GM18909 (cell line): Measurements from ENCODE around the gene GEMIN2.
"Not testable (repeated sequence)": the region's sequence is repeated elsewhere in the genome, so short reads cannot be mapped to it uniquely, and the experiment has no call there.

Source experiments
- ATAC-seq: cut with Tn5 transposase; IDR thresholded peaks from one replicate; pipeline ENCODE4 v1.9.1; 2021; ENCODE audit warnings: mild to moderate bottlenecking; ENCODE audit not compliant: unreplicated experiment, poor library complexity

GEMIN2 gene

DNA sequence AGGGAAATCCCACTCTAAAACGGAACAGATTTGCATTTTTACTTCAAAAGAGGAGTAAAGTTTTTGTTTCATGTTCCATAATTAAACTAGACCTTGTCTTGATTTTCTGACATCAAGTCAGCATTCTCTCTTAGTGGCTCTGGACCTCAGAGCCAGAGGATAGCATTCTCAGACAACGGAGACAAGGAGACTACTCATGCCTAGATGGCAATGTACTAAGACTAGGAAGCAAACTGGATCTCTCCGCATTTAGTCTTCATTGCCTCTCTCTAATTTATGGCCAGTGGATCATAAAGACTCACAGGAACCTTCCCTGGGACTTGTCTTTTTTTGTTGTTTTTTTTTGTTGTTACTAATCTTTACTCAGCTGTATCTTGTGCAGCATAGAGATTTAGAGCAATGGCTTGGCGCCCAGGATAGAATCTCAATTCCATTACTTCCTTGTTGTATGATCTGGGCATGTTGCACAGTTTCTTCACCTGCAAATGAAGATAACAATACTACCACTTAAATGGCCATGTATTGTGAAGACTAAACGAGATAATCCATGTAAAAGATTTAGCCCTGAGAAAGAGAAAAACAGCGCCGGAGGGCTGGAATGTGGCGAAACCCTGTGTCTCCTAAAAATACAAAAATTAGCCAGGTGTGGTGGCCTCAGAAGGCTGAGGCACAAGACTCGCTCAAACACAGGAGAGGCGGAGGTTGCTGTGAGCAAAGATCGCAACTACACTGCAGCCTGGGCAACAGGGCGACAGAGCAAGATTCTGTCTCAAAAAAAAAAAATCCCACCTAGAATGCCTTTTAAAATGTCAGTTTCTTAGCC lies 4.0 kb upstream of the GEMIN2 start:
- ATAC-seq: no peak

DNA sequence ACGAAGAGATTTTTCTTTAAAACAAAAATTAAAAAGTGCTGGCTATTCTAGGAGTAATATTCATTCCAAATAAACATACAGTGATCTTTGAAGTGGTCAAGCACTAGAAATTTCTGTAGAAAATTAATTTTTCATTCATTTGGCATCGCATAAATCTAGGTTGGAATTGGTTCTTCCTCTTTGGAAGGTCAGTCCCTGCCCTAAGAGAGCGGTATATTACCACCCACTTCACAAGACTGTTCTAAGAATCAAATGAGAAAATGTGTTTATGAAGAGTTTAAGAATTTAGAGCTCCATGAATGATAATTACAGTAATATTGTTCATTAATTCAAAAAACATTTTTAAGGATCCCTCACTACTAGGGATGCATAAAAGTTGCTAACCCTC lies 444 bp upstream of the GEMIN2 start:
- no peak for ATAC-seq

DNA sequence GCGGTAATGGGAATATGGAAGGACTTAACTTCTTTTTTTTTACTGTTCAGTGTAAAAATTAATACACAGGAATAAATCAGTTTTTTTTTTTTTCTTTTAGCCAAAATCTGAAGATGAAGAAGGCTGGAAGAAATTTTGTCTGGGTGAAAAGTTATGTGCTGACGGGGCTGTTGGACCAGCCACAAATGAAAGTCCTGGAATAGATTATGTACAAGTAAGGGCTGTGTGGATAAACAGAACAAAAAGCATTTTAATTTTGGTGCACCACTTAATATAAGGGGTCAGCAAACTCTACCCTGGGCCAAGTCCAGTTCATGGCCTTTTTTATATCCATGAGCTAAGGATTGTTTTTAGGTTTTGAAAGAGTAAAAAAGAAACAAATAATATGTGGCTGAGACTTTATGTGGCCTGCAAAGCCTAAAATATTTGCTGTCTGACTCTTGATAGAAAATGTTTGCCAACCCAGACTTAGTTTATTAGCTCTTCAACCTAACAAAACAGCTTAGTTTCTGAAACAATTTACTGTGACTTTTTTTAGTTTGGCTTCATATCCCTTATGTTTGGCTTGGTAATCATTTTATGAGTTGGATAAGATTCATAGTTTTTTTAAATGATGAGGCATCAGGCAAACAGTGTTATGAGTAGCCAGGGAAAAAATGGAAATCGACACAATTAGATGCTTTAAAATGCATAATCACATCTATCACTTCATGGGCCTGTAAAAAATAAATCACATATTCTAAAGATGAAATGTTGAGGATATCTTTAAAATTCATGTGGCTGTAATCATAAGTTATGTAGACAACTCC lies 8.4 kb downstream of the GEMIN2 start:
- ATAC-seq: no peak

DNA sequence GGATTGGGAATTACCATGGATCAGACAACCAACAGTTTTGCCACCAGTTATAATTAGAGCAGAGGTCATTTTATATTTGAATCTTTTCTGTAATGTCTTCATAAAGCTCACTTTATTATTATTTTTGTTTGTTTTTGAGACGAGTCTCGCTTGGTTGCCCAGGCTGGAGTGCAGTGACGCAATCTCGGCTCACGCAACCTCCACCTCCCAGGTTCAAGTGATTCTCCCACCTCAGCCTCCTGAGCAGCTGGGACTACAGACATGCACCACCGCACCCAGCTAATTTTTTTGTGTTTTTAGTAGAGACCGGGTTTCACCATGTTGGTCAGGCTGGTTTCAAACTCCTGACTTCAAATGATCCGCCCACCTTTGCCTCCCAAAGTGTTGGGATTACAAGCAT lies 23.7 kb downstream of the GEMIN2 start:
- ATAC-seq: not testable (repeated sequence)

DNA sequence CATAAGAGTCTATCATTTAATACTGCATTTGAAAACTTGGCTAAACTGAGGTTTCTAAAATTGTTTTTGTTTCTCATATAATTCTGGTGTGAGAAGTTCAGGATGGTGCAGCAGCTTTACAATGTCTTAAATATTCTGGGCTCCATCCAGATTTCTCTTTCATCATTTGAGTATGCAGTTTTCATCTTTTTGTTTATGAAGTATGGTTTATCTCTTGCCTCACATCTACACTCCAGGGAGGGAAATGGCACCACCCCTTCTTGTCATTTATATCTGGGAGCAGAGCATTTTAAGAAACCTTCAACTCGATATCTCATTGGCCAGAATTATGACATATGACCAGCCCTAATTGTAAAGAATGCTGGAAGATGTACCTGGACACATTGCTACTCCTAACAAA lies 24.3 kb downstream of the GEMIN2 start:
- no peak for ATAC-seq

DNA sequence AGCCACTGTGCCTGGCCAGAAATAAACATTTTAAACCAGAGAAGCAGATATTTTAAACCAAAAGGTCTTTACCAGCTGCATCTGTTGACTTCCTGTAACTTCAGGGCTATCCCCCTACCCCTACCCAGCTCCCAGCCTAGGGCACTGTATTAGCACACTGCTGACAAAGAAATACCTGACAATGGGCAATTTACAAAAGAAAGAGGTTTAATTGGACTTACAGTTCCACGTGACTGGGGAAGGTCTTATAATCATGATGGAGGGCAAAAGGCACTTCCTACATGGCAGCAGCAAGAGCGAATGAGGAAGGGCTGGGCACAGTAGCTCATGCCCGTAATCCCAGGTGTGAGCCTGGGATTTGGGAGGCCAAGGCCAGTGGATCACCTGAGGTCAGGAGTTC lies 26.0 kb downstream of the GEMIN2 start:
- ATAC-seq: no peak

DNA sequence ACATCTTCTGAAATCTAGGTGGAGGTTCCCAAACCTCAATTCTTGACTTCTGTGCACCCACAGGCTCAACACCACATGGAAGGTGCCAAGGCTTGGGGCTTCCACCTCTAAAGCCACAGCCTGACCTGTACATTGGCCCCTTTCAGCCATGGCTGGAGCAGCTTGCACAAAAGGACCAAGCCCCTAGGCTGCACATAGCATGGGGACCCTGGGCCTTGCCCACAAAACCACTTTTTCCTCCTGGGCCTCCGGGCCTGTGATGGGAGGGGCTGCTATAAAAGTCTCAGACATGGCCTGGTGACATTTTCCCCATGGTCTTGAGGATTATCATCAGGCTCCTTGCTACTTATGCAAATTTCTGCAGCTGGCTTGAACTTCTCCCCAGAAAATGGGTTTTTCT lies 27.5 kb downstream of the GEMIN2 start:
- not testable (repeated sequence) for ATAC-seq

DNA sequence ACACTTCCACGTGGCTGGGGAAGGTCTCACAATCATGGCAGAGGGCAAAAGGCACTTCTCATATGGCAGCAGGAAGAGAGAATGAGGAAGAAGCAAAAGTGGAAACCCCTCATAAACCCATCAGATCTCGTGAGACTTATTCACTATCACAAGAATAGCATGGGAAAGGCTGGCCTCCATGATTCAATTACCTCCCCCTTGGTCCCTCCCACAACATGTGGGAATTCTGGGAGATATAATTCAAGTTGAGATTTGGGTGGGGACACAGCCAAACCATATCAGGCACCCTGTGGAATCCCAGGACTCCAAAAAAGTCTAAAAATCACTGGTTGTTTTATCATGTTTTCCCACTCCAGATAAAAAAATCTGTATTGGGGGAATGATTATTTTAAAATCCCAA lies 29.1 kb downstream of the GEMIN2 start:
- not testable (repeated sequence) for ATAC-seq

DNA sequence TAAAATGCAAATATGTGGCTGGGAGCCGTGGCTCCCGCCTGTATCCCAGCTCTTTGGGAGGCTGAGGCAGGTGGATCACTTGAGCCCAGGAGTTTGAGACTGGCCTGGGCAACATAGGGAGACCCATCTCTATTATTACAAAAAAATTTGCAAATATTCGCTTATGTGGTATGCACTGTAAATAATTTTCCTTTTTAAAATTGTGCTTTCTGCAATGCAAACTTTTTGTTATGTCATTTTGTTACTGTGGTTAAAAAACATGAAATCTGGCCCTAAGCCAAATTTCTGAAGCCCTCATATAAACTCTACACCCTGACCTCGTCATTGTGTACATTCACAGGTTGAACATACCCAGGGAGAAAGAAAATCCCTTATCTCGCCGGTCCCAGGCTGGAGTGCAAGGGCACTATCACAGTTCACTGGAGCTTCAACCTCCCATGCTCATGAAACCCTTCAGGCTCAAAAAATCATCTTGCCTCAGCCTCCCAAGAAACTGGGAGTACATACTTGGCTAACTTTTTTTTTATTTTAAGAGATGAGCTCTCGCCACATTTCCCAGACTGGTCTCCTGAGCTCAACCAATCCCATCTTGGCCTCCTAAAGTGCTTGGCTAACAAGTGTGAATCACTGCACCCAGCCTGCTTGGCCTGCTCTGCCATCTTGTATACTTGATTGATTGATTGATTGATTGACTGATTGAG lies 31.3 kb downstream of the GEMIN2 start:
- no peak for ATAC-seq

DNA sequence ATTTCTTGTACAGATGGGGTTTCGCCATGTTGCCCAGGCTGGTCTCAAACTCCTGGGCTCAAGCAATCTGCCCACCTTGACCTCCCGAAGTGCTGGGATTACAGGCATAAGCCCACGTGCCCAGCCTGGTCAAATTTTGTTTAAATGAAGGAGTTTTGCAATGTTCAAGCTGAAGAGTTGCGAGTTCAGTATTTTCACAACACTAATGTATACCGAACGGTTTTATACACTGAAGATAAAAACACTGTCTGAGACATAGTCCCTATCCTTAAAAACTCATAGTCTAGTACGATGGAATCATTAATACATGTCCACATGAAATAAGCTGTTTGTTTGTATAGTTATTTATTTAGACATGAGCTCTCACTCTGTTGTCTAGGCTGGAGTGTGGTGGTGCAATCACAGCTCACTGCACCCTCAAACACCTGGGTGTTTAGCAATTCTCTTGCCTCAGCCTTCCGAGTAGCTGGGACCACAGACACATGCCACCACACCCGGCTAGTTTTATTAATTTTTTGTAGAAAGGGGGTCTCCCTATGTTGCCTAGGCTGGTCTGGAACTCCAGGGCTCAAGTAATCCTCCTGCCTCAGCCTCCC lies 40.6 kb downstream of the GEMIN2 start:
- ATAC-seq: no peak

DNA sequence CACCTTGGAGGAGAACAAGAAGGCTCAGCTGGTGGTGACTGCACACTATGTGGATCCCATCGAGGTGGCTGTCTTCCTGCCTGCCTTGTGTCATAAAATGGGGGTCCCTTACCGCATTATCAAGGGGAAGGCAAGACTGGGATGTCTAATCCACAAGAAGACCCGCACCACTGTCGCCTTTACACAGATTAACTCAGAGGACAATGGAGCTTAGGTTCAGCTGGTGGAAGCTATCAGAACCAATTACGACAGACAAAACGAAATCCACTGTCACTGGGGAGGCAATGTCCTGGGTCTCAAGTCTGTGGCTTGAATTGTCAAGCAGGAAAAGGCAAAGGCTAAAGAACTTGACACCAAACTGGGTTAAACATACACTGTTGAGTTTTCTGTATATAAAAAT lies 43.4 kb downstream of the GEMIN2 start:
- ATAC-seq: no peak

DNA sequence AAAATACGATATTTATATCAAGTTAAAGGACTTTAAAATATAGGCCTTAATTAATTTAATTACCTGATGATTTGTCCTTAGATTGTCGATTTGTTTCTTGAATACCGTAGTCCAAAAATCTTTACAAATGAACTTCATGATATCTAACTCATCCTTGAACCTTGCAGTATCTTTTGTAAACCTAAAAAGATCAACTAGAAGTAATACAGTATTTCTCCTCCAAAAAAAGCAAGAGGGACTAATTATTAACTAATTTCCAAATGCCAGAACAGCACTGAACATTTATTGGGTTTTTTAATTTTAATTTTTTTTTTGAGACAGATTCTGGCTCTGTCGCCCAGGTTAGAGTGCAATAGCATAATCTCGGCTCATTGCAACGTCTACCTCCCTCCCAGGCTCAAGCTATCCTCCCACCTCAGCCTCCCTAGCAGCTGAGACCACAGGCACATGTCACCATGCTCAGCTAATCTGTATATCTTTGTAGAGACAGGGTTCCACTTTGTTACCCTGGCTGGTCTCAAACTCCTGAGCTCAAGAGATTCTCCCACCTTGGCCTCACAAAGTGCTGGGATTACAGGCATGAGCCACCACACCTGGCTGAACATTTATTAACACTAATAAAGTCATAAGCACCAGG lies 44.2 kb downstream of the GEMIN2 start:
- ATAC-seq: no peak

DNA sequence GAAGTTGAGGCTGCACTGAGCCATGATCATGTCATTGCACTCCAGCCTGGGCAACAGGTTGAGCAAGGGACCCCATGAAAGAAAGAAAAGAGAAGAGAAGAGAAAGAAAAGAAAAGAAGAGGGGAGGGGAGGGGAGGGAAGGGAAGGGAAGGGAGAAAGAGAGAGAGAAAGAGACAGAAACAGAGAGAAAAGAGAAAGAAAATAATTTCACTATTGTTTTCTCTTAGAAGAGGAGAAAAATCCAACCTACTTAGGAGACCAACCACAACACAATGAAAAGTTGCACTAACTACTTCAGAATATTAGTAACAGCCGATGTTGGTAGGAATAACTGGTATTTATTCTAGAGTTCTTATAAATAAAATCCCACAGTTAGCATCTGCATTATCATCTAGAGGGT lies 46.4 kb downstream of the GEMIN2 start:
- no peak for ATAC-seq

DNA sequence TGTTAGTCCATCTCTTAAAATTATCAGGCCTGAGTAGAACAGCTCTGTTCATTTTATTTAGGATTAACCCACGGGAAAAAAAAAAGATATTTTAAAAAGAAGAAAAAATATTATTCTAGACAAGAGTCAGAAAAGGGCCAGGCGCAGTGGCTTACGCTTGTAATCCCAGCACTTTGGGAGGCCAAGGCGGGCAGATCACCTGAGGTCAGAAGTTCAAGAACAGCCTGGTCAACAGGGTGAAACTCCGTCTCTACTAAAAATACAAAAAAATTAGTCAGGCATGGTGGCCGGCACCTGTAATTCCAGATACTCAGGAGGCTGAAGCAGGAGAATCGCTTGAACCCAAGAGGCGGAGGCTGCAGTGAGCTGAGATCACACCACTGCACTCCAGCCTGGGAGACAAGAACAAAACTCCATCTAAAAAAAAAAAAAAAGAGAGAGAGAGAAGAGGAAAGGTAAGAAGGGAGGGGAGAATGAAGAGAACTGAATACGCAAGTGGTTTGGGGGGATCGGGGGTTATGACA lies 53.7 kb downstream of the GEMIN2 start:
- ATAC-seq: not testable (repeated sequence)

DNA sequence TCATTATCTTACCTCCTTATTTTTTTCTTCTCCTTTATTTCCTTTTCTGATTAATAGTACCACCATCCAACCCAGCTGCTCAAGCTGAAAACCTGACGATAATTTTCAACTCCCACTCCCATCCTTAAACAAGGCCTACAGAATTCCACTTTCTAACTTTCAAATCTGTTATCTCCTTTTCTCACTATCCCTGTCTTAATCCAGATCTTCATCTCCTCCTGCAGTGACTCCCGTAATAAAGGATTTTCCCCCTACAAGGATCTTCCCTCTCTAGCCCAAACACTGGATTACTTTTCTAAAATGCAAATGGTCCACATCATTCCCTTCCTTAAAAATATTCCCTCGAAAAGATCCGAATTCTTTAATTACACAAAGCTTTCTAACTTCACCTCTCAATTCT lies 54.5 kb downstream of the GEMIN2 start:
- no peak for ATAC-seq

DNA sequence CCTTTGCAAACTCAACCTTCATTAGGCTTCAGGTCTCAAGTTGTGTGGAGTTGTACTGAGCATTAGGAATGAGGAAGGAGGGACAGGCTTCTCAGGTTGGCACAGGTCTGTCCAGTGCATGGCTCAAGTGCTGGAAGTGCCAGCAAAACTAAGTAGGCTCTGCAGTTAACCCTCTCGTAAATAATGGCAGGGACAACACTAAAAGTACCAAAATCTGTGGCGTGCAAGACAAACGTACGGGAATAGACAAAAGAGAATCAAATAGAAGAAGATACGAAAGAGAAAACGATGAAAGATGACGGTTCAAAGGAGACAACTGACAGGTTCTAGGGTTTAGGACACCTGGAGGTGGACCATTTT lies 55.4 kb downstream of the GEMIN2 start:
- peak; percentile 7 for ATAC-seq

DNA sequence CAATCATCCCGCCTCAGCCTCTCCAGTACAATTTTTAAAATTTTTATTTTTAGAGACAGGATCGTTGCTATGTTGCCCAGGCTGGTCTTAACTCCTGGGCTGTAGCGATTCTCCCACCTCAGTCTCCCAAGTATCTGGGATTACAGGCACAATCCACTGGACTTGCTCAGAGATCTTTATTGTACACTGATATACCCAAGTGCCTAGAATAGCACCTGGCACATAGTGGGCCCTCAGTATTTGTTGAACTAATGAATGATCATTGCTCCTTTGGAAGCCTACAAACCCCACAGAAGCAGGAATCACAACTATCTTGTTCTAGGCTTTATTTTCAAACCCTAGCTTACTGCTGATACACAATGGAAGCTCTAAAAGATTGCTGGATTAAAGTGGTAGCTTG lies 59.1 kb downstream of the GEMIN2 start:
- ATAC-seq: no peak

DNA sequence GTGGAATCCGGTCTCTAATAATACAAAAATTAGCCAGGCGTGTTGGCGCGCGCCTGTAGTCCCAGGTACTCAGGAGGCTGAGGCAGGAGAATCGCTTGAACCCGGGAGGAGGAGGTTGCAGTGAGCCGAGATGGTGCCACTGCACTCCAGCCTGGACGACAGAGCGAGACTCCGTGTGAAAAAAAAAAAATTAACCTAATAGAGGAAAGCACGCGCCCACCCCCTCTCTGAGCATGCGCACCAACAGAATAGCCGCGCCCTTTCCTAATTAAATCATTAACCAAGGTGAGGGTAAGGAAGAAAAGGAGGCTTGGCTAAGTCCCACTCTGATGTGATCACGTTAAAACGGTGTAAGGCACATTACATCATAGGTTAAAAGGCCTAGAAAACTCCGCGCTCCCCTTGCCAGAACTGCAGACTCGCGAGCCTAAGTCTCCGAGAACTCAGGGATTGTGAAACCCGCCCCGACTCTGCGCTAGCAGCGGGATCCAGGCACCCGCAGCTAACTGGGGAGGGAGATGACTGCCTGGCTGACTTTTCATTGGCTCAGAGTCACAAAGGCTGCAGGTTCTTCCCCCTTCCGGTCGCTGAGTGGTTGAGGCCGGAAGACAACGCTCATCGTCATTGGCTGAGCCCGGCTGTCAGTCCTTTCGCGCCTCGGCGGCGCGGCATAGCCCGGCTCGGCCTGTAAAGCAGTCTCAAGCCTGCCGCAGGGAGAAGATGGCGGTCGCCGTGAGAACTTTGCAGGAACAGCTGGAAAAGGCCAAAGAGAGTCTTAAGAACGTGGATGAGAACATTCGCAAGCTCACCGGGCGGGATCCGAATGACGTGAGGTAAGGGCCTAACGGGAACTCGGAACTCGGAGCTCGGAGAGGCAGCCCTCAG lies 60.7 kb downstream of the GEMIN2 start, which contains the start of gene PNN:
Gene PNN, plus strand, starts transcription at position 695 of the 885 bp plus-strand sequence. Its CDS starts 26 bp downstream, at position 721.
- peak; percentile 92 for ATAC-seq
